HepG2 (cell line): ENCODE measurements around the gene BAIAP2L2. TPM values are rescaled to one million over a fixed set of nuclear protein-coding genes. Genes with fewer than 3 reads are reported as not detected.
A peak's percentile ranks its signal among the peaks of the same experiment; 100 is the strongest.

Experiments used
- CENPT ChIP-seq: sonication (generic); formaldehyde crosslinking; IDR thresholded peaks from 2 replicates; pipeline ENCODE4 v1.8.0; 2022; ENCODE audit warnings: low read depth, mild to moderate bottlenecking, moderate library complexity, missing genetic modification reagents
- DZIP1 ChIP-seq: sonication (generic); formaldehyde crosslinking; IDR thresholded peaks from 2 replicates; pipeline ENCODE4 v1.5.0; 2020; ENCODE audit warnings: mild to moderate bottlenecking, missing genetic modification reagents
- ELF3 ChIP-seq: IDR thresholded peaks from 2 replicates; pipeline ENCODE4 v1.6.1; 2016; ENCODE audit warnings: missing genetic modification reagents, missing compliant biosample characterization
- KDM4B ChIP-seq: sonication (generic); formaldehyde crosslinking; IDR thresholded peaks from 2 replicates; pipeline ENCODE4 v1.4.0; 2020; ENCODE audit warnings: missing genetic modification reagents
- PHF5A ChIP-seq: IDR thresholded peaks from one replicate; pipeline ENCODE4 v1.6.1; 2018; ENCODE audit warnings: low read depth, missing genetic modification reagents; ENCODE audit not compliant: unreplicated experiment
- RBAK ChIP-seq: sonication (generic); formaldehyde crosslinking; IDR thresholded peaks from 2 replicates; pipeline ENCODE4 v1.5.1; 2020; ENCODE audit warnings: mild to moderate bottlenecking, missing genetic modification reagents
- TBX3 ChIP-seq: fragments of 450-650 bp; IDR thresholded peaks from 2 replicates; pipeline ENCODE4 v1.6.1; 2017; ENCODE audit warnings: antibody characterized with exemption, mild to moderate bottlenecking, inconsistent platforms, borderline replicate concordance
- ZNF205 ChIP-seq: IDR thresholded peaks from 2 replicates; pipeline ENCODE4 v1.6.1; 2018; ENCODE audit warnings: missing biosample characterization, missing genetic modification reagents
- ZNF513 ChIP-seq: sonication (generic); formaldehyde crosslinking; conservative IDR thresholded peaks from 2 replicates; pipeline ENCODE4 v1.5.0; 2020; ENCODE audit warnings: missing genetic modification reagents
- polyA plus RNA-seq, 8 experiments: library from polyadenylated mRNA; depleted of rRNA in 3 of 8; stranded (reverse) in 7 of 8; unstranded in 1 of 8; fragments of >200 nt; fragmentation: Illumina TruSeq in 4 of 8; extraction: Trizol in 4 of 8; gene quantifications; 2 replicates each; pipeline versions ENCODE4 v1.2.1 to v1.2.3, GENCODE V29; 2011 to 2016; ENCODE audit warnings: low read depth in 4 of 8, missing spikeins in 1 of 8, mixed read lengths in 1 of 8; ENCODE audit not compliant: insufficient read depth in 1 of 8
- total RNA-seq, 5 experiments: library from RNA; depleted of rRNA; stranded (reverse); fragments of >200 nt; fragmentation: Illumina TruSeq; extraction: Trizol; gene quantifications; 2 replicates each; pipeline ENCODE4 v1.2.3, GENCODE V29; 2016; ENCODE audit warnings: low read depth in 1 of 5
- TF ChIP-seq, protein P1 (sequence below): sonication (generic); formaldehyde crosslinking; IDR thresholded peaks from 2 replicates; pipeline ENCODE4 v1.9.0; 2021; ENCODE audit warnings: mild to moderate bottlenecking, missing genetic modification reagents
- TF ChIP-seq, protein P2 (sequence below): sonication (generic); formaldehyde crosslinking; IDR thresholded peaks from 2 replicates; pipeline ENCODE4 v1.4.0; 2020; ENCODE audit warnings: missing genetic modification reagents

The BAIAP2L2 gene
- total and polyA plus RNA-seq, 2 of the 13 experiments (the other 11 are each of a cell fraction or from before 2014, with no cell fraction given): 4.4 to 7.5 TPM

DNA sequence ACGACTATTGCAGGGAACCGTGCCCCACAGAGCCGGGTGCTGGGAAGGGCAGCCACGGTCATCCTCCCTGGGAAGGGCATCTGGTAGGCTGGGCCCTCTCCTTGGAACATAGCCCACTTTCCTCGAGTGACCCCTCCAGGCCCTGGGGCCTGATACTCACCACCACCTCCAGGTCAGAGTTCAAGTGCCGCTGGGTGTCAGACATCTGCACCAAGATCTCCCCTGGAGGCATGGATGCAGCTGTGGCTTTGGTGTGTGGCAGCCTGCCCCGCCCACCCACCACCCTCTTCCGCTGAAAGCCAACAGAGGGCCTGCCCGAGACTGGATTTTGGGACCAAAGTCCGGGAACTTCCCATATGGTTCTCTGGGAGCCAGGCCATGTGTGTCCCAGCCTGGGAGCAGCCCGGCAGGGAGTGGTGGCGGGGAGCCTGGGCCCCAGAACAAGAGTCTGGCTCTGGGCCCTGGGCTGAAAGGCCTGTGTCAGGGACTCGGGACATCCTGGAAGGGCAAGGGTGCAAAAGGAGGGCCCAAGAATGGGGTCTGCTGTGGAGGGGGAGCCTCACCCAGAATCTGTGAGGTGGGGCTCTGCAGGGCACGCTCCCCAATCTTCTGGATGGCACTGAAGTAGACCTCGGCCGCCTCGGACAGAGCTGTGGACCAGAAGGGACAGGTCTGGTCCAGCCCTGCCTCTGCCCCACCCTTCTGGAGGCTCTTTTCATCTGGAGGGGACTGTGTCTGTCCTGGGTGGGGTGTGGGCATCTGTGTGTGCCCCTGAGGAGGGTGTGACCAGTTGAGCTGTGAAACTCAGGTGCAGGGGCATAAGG, 2.6 kb downstream of the BAIAP2L2 start (continued):
- TF ChIP-seq, protein P1, sequence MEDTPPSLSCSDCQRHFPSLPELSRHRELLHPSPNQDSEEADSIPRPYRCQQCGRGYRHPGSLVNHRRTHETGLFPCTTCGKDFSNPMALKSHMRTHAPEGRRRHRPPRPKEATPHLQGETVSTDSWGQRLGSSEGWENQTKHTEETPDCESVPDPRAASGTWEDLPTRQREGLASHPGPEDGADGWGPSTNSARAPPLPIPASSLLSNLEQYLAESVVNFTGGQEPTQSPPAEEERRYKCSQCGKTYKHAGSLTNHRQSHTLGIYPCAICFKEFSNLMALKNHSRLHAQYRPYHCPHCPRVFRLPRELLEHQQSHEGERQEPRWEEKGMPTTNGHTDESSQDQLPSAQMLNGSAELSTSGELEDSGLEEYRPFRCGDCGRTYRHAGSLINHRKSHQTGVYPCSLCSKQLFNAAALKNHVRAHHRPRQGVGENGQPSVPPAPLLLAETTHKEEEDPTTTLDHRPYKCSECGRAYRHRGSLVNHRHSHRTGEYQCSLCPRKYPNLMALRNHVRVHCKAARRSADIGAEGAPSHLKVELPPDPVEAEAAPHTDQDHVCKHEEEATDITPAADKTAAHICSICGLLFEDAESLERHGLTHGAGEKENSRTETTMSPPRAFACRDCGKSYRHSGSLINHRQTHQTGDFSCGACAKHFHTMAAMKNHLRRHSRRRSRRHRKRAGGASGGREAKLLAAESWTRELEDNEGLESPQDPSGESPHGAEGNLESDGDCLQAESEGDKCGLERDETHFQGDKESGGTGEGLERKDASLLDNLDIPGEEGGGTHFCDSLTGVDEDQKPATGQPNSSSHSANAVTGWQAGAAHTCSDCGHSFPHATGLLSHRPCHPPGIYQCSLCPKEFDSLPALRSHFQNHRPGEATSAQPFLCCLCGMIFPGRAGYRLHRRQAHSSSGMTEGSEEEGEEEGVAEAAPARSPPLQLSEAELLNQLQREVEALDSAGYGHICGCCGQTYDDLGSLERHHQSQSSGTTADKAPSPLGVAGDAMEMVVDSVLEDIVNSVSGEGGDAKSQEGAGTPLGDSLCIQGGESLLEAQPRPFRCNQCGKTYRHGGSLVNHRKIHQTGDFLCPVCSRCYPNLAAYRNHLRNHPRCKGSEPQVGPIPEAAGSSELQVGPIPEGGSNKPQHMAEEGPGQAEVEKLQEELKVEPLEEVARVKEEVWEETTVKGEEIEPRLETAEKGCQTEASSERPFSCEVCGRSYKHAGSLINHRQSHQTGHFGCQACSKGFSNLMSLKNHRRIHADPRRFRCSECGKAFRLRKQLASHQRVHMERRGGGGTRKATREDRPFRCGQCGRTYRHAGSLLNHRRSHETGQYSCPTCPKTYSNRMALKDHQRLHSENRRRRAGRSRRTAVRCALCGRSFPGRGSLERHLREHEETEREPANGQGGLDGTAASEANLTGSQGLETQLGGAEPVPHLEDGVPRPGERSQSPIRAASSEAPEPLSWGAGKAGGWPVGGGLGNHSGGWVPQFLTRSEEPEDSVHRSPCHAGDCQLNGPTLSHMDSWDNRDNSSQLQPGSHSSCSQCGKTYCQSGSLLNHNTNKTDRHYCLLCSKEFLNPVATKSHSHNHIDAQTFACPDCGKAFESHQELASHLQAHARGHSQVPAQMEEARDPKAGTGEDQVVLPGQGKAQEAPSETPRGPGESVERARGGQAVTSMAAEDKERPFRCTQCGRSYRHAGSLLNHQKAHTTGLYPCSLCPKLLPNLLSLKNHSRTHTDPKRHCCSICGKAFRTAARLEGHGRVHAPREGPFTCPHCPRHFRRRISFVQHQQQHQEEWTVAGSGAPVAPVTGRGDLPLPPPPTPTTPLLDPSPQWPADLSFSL (CRISPR knock-in tag): no peak
- no peak for TF ChIP-seq TBX3
- peak; percentile 67; the same call in 1 of the 2 replicates for TF ChIP-seq ELF3 (CRISPR knock-in tag)
- TF ChIP-seq ZNF513 (CRISPR knock-in tag): no peak
- peak; percentile 43 for TF ChIP-seq PHF5A (CRISPR knock-in tag)
- no peak for TF ChIP-seq RBAK (CRISPR knock-in tag)
- TF ChIP-seq KDM4B (CRISPR knock-in tag): no peak
- TF ChIP-seq CENPT: no peak
- TF ChIP-seq, protein P2, sequence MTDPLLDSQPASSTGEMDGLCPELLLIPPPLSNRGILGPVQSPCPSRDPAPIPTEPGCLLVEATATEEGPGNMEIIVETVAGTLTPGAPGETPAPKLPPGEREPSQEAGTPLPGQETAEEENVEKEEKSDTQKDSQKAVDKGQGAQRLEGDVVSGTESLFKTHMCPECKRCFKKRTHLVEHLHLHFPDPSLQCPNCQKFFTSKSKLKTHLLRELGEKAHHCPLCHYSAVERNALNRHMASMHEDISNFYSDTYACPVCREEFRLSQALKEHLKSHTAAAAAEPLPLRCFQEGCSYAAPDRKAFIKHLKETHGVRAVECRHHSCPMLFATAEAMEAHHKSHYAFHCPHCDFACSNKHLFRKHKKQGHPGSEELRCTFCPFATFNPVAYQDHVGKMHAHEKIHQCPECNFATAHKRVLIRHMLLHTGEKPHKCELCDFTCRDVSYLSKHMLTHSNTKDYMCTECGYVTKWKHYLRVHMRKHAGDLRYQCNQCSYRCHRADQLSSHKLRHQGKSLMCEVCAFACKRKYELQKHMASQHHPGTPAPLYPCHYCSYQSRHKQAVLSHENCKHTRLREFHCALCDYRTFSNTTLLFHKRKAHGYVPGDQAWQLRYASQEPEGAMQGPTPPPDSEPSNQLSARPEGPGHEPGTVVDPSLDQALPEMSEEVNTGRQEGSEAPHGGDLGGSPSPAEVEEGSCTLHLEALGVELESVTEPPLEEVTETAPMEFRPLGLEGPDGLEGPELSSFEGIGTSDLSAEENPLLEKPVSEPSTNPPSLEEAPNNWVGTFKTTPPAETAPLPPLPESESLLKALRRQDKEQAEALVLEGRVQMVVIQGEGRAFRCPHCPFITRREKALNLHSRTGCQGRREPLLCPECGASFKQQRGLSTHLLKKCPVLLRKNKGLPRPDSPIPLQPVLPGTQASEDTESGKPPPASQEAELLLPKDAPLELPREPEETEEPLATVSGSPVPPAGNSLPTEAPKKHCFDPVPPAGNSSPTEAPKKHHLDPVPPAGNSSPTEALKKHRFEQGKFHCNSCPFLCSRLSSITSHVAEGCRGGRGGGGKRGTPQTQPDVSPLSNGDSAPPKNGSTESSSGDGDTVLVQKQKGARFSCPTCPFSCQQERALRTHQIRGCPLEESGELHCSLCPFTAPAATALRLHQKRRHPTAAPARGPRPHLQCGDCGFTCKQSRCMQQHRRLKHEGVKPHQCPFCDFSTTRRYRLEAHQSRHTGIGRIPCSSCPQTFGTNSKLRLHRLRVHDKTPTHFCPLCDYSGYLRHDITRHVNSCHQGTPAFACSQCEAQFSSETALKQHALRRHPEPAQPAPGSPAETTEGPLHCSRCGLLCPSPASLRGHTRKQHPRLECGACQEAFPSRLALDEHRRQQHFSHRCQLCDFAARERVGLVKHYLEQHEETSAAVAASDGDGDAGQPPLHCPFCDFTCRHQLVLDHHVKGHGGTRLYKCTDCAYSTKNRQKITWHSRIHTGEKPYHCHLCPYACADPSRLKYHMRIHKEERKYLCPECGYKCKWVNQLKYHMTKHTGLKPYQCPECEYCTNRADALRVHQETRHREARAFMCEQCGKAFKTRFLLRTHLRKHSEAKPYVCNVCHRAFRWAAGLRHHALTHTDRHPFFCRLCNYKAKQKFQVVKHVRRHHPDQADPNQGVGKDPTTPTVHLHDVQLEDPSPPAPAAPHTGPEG (CRISPR knock-in tag): no peak
- peak; percentile 55 for TF ChIP-seq ZNF205
- TF ChIP-seq DZIP1 (CRISPR knock-in tag): no peak
